ENCODE data around the gene KRTAP16-1. TPM values are rescaled to one million over a fixed set of nuclear protein-coding genes. Genes with fewer than 3 reads are reported as not detected.

The KRTAP16-1 gene
- total RNA-seq, 3 donors from 2014 or later: not detected

- Histone ChIP-seq H3K4me1 (no peaks in the 10 kb centered on the region), H3K4me3 (no peak overlapping the region), H3K9me3 (peaks cover 0 to 13% of the 10 kb centered on the region in 2 donors), H3K27ac (no peak overlapping the region), H3K27me3 (no peaks in the 10 kb centered on the region), H3K36me3 (no peaks in the 10 kb centered on the region)
- no peak for DNase-seq (ENCODE audit: low spot score in 2 of 2)
- TF ChIP-seq CTCF (IDR thresholded peaks at IDR 0.05) (no peak), POLR2AphosphoS5 (IDR thresholded peaks at IDR 0.05) (no peak), POLR2A (IDR thresholded peaks at IDR 0.05) (no peak)
- intact Hi-C loops (cut with DNase I; ENCODE audit: low total_unique reads): no loop called here
Measured at GRCh38 chr17:41315814-41316445, 6.8 kb upstream of the KRTAP16-1 start.

- Histone ChIP-seq H3K4me1 (no peaks in the 10 kb centered on the region), H3K36me3 (no peaks in the 10 kb centered on the region), H3K27me3 (no peaks in the 10 kb centered on the region), H3K9me3 (peaks cover 0 to 7% of the 10 kb centered on the region in 2 donors), H3K27ac (no peak within 1 kb of the TSS), H3K4me3 (no peak within 1 kb of the TSS)
- intact Hi-C loops (cut with DNase I; ENCODE audit: low total_unique reads): no loop called here
- TF ChIP-seq CTCF (IDR thresholded peaks at IDR 0.05) (no peak), POLR2A (IDR thresholded peaks at IDR 0.05) (no peak), POLR2AphosphoS5 (IDR thresholded peaks at IDR 0.05) (no peak)
- no peak for DNase-seq (ENCODE audit: low spot score in 2 of 2)
Measured at GRCh38 chr17:41315204-41315794, 6.2 kb upstream of the KRTAP16-1 start, which contains the start of gene KRTAP17-1. KRTAP17-1 (minus strand) TSS chr17:41315710; CDS start chr17:41315650, 60 bp downstream.

GRCh38 chr17:41311111-41311510 lies 2.0 kb upstream of the KRTAP16-1 start:
- Histone ChIP-seq H3K9me3 (no peaks in the 10 kb centered on the region), H3K27ac (no peak overlapping the region), H3K4me1 (no peaks in the 10 kb centered on the region), H3K36me3 (no peaks in the 10 kb centered on the region), H3K4me3 (no peak overlapping the region), H3K27me3 (no peaks in the 10 kb centered on the region)
- DNase-seq (ENCODE audit: low spot score in 2 of 2): no peak
- no peak for TF ChIP-seq CTCF (IDR thresholded peaks at IDR 0.05)
- no peak for TF ChIP-seq POLR2AphosphoS5 (IDR thresholded peaks at IDR 0.05)
- TF ChIP-seq POLR2A (IDR thresholded peaks at IDR 0.05): no peak
- intact Hi-C loops (cut with DNase I; ENCODE audit: low total_unique reads): no loop called here

DNA sequence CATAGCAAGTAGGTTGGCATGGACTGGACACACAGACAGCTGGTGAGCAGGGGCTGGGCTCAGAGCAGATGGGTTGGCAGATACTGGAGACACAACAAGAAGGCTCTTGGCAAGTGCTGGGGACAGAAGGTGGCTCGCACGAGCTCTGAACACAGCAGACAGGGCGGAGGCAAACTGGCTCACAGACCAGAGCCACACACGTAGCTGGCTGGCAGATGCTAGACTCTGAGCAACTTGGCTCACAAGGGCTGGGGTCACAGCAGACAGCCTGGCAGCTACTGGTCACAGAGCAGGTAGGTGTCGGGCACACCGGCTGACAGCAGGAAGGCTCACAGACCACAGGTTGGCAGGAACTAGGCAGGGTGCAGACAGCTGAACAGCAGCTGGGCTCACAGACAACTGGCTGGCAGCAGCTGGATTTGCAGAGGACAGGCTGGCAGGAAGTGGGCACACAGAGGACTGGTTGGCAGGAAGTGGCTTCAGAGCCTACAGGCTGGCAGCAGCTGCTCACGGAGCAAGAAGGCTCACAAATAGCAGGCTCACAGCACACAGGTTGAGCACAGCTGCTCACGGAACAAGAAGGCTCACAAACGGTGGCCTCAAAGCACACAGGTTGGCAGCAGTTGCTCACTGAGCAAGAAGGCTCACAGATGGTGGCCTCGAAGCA lies 725 bp downstream of the KRTAP16-1 start:
- DNase-seq (ENCODE audit: low spot score in 2 of 2): peak; percentile 54 to 80
- no peaks in the 10 kb centered on the region for H3K4me1 ChIP-seq
- intact Hi-C loops (cut with DNase I; ENCODE audit: low total_unique reads): no loop called here
- H3K9me3 ChIP-seq: no peaks in the 10 kb centered on the region
- TF ChIP-seq CTCF (IDR thresholded peaks at IDR 0.05): no peak
- no peak for TF ChIP-seq POLR2A (IDR thresholded peaks at IDR 0.05)
- no peak for TF ChIP-seq POLR2AphosphoS5 (IDR thresholded peaks at IDR 0.05)
- H3K36me3 ChIP-seq: no peaks in the 10 kb centered on the region
- no peaks in the 10 kb centered on the region for H3K27me3 ChIP-seq
- peak overlapping the region; percentile 82 to 85 for H3K27ac ChIP-seq
- H3K4me3 ChIP-seq: peak overlapping the region in 1 of 3 donors; percentile 16

GRCh38 chr17:41307647-41308046 lies 1.5 kb downstream of the KRTAP16-1 start:
- Histone ChIP-seq H3K9me3 (no peaks in the 10 kb centered on the region), H3K27ac (peak overlapping the region in 1 of 2 donors; percentile 85), H3K27me3 (no peaks in the 10 kb centered on the region), H3K4me3 (no peak overlapping the region), H3K36me3 (no peaks in the 10 kb centered on the region), H3K4me1 (no peaks in the 10 kb centered on the region)
- no peak for DNase-seq (ENCODE audit: low spot score in 2 of 2)
- intact Hi-C loops (cut with DNase I; ENCODE audit: low total_unique reads): no loop called here
- TF ChIP-seq POLR2AphosphoS5 (IDR thresholded peaks at IDR 0.05) (no peak), CTCF (IDR thresholded peaks at IDR 0.05) (no peak), POLR2A (IDR thresholded peaks at IDR 0.05) (no peak)
